Measurements from ENCODE around the gene DCX.

Gene DCX

GRCh38 chrX:111411983-111412382, at the start of gene DCX:
TSS of gene DCX (minus strand) at chrX:111412192. CDS start at chrX:111410398, 1,794 bp downstream.
- TF ChIP-seq JUND (IDR thresholded peaks at IDR 0.05; ENCODE audit: low read depth): no peak
- in situ Hi-C loops (cut with HindIII; ENCODE audit: low pct_unique_long_range_greater_than_20kb, low sequenced_read_pairs): no loop called here

GRCh38 chrX:111460607-111461006, 48.6 kb upstream of the DCX start:
- DNase-seq (ENCODE audit: low read depth in 1 of 2, low spot score in 1 of 2): no peak
- in situ Hi-C loops (cut with HindIII; ENCODE audit: low pct_unique_long_range_greater_than_20kb, low sequenced_read_pairs): no loop called here
- no peak for TF ChIP-seq JUND (IDR thresholded peaks at IDR 0.05; ENCODE audit: low read depth)

More at GRCh38 chrX:111411983-111412382, at the start of gene DCX:
- no peak for DNase-seq (ENCODE audit: low read depth in 1 of 2, low spot score in 1 of 2)

- TF ChIP-seq JUND (IDR thresholded peaks at IDR 0.05; ENCODE audit: low read depth): no peak
- in situ Hi-C loops (cut with HindIII; ENCODE audit: low pct_unique_long_range_greater_than_20kb, low sequenced_read_pairs): no loop called here
- peak in 1 of 2 experiments; percentile 1 for DNase-seq (ENCODE audit: low read depth in 1 of 2, low spot score in 1 of 2)
Measured at GRCh38 chrX:111447298-111447697, 35.3 kb upstream of the DCX start.

GRCh38 chrX:111445485-111445884, 33.5 kb upstream of the DCX start:
- DNase-seq (ENCODE audit: low read depth in 1 of 2, low spot score in 1 of 2): peak in 1 of 2 experiments; percentile 40
- in situ Hi-C loops (cut with HindIII; ENCODE audit: low pct_unique_long_range_greater_than_20kb, low sequenced_read_pairs): no loop called here
- no peak for TF ChIP-seq JUND (IDR thresholded peaks at IDR 0.05; ENCODE audit: low read depth)

GRCh38 chrX:111444881-111445280, 32.9 kb upstream of the DCX start:
- no peak for TF ChIP-seq JUND (IDR thresholded peaks at IDR 0.05; ENCODE audit: low read depth)
- in situ Hi-C loops (cut with HindIII; ENCODE audit: low pct_unique_long_range_greater_than_20kb, low sequenced_read_pairs): no loop called here

GRCh38 chrX:111443946-111444345, 32.0 kb upstream of the DCX start:
- DNase-seq (ENCODE audit: low read depth in 1 of 2, low spot score in 1 of 2): no peak
- in situ Hi-C loops (cut with HindIII; ENCODE audit: low pct_unique_long_range_greater_than_20kb, low sequenced_read_pairs): no loop called here
- TF ChIP-seq JUND (IDR thresholded peaks at IDR 0.05; ENCODE audit: low read depth): no peak

More at GRCh38 chrX:111444881-111445280, 32.9 kb upstream of the DCX start:
- no peak for DNase-seq (ENCODE audit: low read depth in 1 of 2, low spot score in 1 of 2)

- TF ChIP-seq JUND (IDR thresholded peaks at IDR 0.05; ENCODE audit: low read depth): no peak
- in situ Hi-C loops (cut with HindIII; ENCODE audit: low pct_unique_long_range_greater_than_20kb, low sequenced_read_pairs): no loop called here
- DNase-seq (ENCODE audit: low read depth in 1 of 2, low spot score in 1 of 2): no peak
Measured at GRCh38 chrX:111442791-111443190, 30.8 kb upstream of the DCX start.

- in situ Hi-C loops (cut with HindIII; ENCODE audit: low pct_unique_long_range_greater_than_20kb, low sequenced_read_pairs): no loop called here
- DNase-seq (ENCODE audit: low read depth in 1 of 2, low spot score in 1 of 2): no peak
- no peak for TF ChIP-seq JUND (IDR thresholded peaks at IDR 0.05; ENCODE audit: low read depth)
Measured at GRCh38 chrX:111435469-111435868, 23.5 kb upstream of the DCX start.

GRCh38 chrX:111431001-111431400, 19.0 kb upstream of the DCX start:
- TF ChIP-seq JUND (IDR thresholded peaks at IDR 0.05; ENCODE audit: low read depth): no peak
- in situ Hi-C loops (cut with HindIII; ENCODE audit: low pct_unique_long_range_greater_than_20kb, low sequenced_read_pairs): no loop called here
- DNase-seq (ENCODE audit: low read depth in 1 of 2, low spot score in 1 of 2): no peak

GRCh38 chrX:111411557-111411956, 435 bp downstream of the DCX start:
- TF ChIP-seq JUND (IDR thresholded peaks at IDR 0.05; ENCODE audit: low read depth): no peak
- no peak for DNase-seq (ENCODE audit: low read depth in 1 of 2, low spot score in 1 of 2)
- in situ Hi-C loops (cut with HindIII; ENCODE audit: low pct_unique_long_range_greater_than_20kb, low sequenced_read_pairs): no loop called here

GRCh38 chrX:111410590-111411078, 1.4 kb downstream of the DCX start:
- DNase-seq (ENCODE audit: low read depth in 1 of 2, low spot score in 1 of 2): no peak
- TF ChIP-seq JUND (IDR thresholded peaks at IDR 0.05; ENCODE audit: low read depth): no peak
- in situ Hi-C loops (cut with HindIII; ENCODE audit: low pct_unique_long_range_greater_than_20kb, low sequenced_read_pairs): no loop called here

GRCh38 chrX:111409326-111409725, 2.7 kb downstream of the DCX start:
- in situ Hi-C loops (cut with HindIII; ENCODE audit: low pct_unique_long_range_greater_than_20kb, low sequenced_read_pairs): no loop called here
- no peak for TF ChIP-seq JUND (IDR thresholded peaks at IDR 0.05; ENCODE audit: low read depth)
- DNase-seq (ENCODE audit: low read depth in 1 of 2, low spot score in 1 of 2): no peak

GRCh38 chrX:111407948-111408347, 4.0 kb downstream of the DCX start:
- TF ChIP-seq JUND (IDR thresholded peaks at IDR 0.05; ENCODE audit: low read depth): no peak
- in situ Hi-C loops (cut with HindIII; ENCODE audit: low pct_unique_long_range_greater_than_20kb, low sequenced_read_pairs): no loop called here

GRCh38 chrX:111402344-111402743, 9.6 kb downstream of the DCX start:
- no peak for TF ChIP-seq JUND (IDR thresholded peaks at IDR 0.05; ENCODE audit: low read depth)
- in situ Hi-C loops (cut with HindIII; ENCODE audit: low pct_unique_long_range_greater_than_20kb, low sequenced_read_pairs): no loop called here
- no peak for DNase-seq (ENCODE audit: low read depth in 1 of 2, low spot score in 1 of 2)

More at GRCh38 chrX:111407948-111408347, 4.0 kb downstream of the DCX start:
- no peak for DNase-seq (ENCODE audit: low read depth in 1 of 2, low spot score in 1 of 2)
